ENCODE data around the gene LZTS2.

DNA sequence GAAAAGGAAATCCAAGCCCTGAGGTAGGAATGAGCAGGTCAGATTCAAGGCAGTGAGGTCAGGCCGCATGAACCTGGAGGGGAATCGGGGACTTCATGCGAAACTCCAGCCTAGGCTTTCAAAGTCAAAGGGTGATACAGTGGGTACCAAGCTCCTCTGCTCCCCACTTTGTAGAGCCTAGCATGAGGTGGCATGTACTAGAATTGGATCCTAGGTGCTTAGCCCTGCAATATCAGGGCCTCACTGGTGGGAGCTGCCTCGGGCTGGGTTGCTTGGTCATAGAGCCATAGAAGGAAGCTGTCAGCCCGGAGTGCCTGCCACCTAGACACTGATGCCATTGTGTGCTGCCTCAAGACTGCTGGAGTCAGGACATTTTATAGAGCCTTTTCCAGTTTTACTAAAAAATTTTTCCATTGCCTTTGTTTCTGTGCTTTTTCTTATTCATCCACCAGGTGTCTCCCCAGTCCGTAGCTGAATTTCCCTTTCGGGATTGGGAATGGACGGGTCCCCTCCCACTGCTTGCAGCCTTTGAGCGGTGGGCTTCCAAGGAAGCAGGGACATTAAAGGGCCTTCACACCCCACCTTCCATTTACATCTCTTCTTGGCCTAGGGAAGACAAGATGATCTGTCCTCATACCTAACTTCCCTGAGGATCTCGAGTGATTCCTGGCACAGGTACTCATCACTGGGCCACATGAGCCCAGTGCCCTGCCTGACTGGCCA, 5.5 kb upstream of the LZTS2 start:
- TF ChIP-seq TCF7 (IDR thresholded peaks at IDR 0.05; ENCODE audit: borderline replicate concordance), result no peak
- no peak for TF ChIP-seq CREM (IDR thresholded peaks at IDR 0.05; ENCODE audit: low read depth)
- TF ChIP-seq, protein P1, sequence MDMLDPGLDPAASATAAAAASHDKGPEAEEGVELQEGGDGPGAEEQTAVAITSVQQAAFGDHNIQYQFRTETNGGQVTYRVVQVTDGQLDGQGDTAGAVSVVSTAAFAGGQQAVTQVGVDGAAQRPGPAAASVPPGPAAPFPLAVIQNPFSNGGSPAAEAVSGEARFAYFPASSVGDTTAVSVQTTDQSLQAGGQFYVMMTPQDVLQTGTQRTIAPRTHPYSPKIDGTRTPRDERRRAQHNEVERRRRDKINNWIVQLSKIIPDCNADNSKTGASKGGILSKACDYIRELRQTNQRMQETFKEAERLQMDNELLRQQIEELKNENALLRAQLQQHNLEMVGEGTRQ (IDR thresholded peaks at IDR 0.05; ENCODE audit: borderline replicate concordance, low read depth, low read length), result no peak
- TF ChIP-seq SMC3 (IDR thresholded peaks at IDR 0.05; ENCODE audit: borderline replicate concordance, low read length), result no peak; the same call in 1 of the 2 replicates
- TF ChIP-seq ZZZ3 (IDR thresholded peaks at IDR 0.05; ENCODE audit: control insufficient read depth, insufficient read length, low read depth), result no peak
- no peak for TF ChIP-seq ZNF274 (IDR thresholded peaks at IDR 0.05; ENCODE audit: insufficient read depth, insufficient read length)
- TF ChIP-seq HDAC2 (IDR thresholded peaks at IDR 0.05), result no peak
- TF ChIP-seq, protein P2, sequence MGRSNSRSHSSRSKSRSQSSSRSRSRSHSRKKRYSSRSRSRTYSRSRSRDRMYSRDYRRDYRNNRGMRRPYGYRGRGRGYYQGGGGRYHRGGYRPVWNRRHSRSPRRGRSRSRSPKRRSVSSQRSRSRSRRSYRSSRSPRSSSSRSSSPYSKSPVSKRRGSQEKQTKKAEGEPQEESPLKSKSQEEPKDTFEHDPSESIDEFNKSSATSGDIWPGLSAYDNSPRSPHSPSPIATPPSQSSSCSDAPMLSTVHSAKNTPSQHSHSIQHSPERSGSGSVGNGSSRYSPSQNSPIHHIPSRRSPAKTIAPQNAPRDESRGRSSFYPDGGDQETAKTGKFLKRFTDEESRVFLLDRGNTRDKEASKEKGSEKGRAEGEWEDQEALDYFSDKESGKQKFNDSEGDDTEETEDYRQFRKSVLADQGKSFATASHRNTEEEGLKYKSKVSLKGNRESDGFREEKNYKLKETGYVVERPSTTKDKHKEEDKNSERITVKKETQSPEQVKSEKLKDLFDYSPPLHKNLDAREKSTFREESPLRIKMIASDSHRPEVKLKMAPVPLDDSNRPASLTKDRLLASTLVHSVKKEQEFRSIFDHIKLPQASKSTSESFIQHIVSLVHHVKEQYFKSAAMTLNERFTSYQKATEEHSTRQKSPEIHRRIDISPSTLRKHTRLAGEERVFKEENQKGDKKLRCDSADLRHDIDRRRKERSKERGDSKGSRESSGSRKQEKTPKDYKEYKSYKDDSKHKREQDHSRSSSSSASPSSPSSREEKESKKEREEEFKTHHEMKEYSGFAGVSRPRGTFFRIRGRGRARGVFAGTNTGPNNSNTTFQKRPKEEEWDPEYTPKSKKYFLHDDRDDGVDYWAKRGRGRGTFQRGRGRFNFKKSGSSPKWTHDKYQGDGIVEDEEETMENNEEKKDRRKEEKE (IDR thresholded peaks at IDR 0.05), result no peak
- TF ChIP-seq SUZ12 (IDR thresholded peaks at IDR 0.05; ENCODE audit: unreplicated experiment), result no peak
- no peak for TF ChIP-seq NFIC (IDR thresholded peaks at IDR 0.05; ENCODE audit: low read depth, low read length)
